Measurements from ENCODE around the gene ACOX3.

GRCh38 chr4:8345053-8345945 lies 95.2 kb downstream of the ACOX3 start:
- TF ChIP-seq POLR2A (IDR thresholded peaks at IDR 0.05) (no peak), CTCF (IDR thresholded peaks at IDR 0.05 in 4 of 5, conservative IDR thresholded peaks at IDR 0.05 in 1 of 5) (no peak)
